Stomach (tissue), 9 donors: ENCODE measurements around the gene AUTS2. TPM values are rescaled to one million over a fixed set of nuclear protein-coding genes. Genes with fewer than 3 reads are reported as not detected.

Experiments
- DNase-seq, 2 donors: peaks; one replicate each; pipeline versions ENCODE4 v3.0.0 to v3.0.0-alpha.2; 2013 to 2019
- H3K27ac ChIP-seq, 5 donors: fragments of 200-600 bp in 4 of 5; sonication (generic) in 4 of 5; one replicate each; pipeline ENCODE4 v1.5.1; 2013 to 2019; ENCODE audit warnings: mild to moderate bottlenecking in 1 of 5, moderate library complexity in 1 of 5
- H3K27me3 ChIP-seq, 3 donors: fragments of 200-600 bp; sonication (generic); one replicate each; pipeline ENCODE4 v1.5.1; 2017 to 2019; ENCODE audit warnings: mixed run types in 1 of 3
- H3K36me3 ChIP-seq, 4 donors: fragments of 200-600 bp; sonication (generic); 1 replicate in 3 of 4; 2 replicates in 1 of 4; pipeline ENCODE4 v1.5.1; 2016 to 2019
- H3K4me1 ChIP-seq, 4 donors: fragments of 200-600 bp; sonication (generic); one replicate each; pipeline ENCODE4 v1.5.1; 2016 to 2019
- H3K4me3 ChIP-seq, 4 donors: fragments of 200-600 bp; sonication (generic) in 3 of 4; one replicate each; pipeline ENCODE4 v1.5.1; 2016 to 2019; ENCODE audit warnings: mild to moderate bottlenecking in 1 of 4
- H3K9me3 ChIP-seq, 4 donors: fragments of 200-600 bp; sonication (generic); one replicate each; pipeline ENCODE4 v1.5.1; 2016 to 2019
- CTCF ChIP-seq, 7 experiments: fragments of 450-650 bp in 4 of 7; fragments of 200-600 bp in 3 of 7; sonication (generic) in 3 of 7; IDR thresholded peaks; one replicate each; pipeline ENCODE4 v1.5.1; 2016 to 2019; ENCODE audit warnings: antibody characterized with exemption in 7 of 7, control low read depth in 2 of 7, mild to moderate bottlenecking in 1 of 7
- EP300 ChIP-seq: sonication (generic); formaldehyde crosslinking; IDR thresholded peaks from one replicate; pipeline ENCODE4 v1.6.1; 2017; ENCODE audit warnings: antibody characterized with exemption
- POLR2A ChIP-seq, 4 donors: fragments of 450-650 bp; IDR thresholded peaks; one replicate each; pipeline ENCODE4 v1.6.1; 2016; ENCODE audit warnings: antibody characterized with exemption in 4 of 4, control low read depth in 2 of 4, mild to moderate bottlenecking in 1 of 4, moderate library complexity in 1 of 4
- POLR2AphosphoS5 ChIP-seq, 3 donors: sonication (generic); formaldehyde crosslinking; IDR thresholded peaks; one replicate each; pipeline ENCODE4 v1.6.1; 2016; ENCODE audit warnings: antibody characterized with exemption in 3 of 3
- WGBS, 5 donors: extraction: QIAGEN DNeasy Blood & Tissue Kit in 3 of 5; methylation state at CpG; one replicate each; pipeline versions ENCODE4 v1.1.5 to v1.1.7; 2013 to 2018; 5-methylcytosine and 5-hydroxymethylcytosine counted together
- intact Hi-C: fragments of 100-400 bp; cut with DNase I; formaldehyde crosslinking; loops from one replicate; pipeline ENCODE4 v1.15.1; 2023; ENCODE audit warnings: low total_unique reads
- polyA plus RNA-seq, 3 donors: library from polyadenylated mRNA; stranded (reverse); fragments of 200-250 nt; gene quantifications; one replicate each; pipeline ENCODE4 v1.2.3, GENCODE V29; 2013
- total RNA-seq, 5 donors: library from RNA; depleted of rRNA; stranded (reverse); fragments of >200 nt; gene quantifications; one replicate each; pipeline versions ENCODE4 v1.1.0 to v1.2.3, GENCODE V29; 2014 to 2016
- donor health status: healthy with polysubstance abuse.
- donor health status: Bipolar disorder and iron deficiency.
- donor health status: healthy.

Gene AUTS2
- total and polyA plus RNA-seq, 8 donors, result 3.8 to 90.3 (median 38.1) TPM

DNA sequence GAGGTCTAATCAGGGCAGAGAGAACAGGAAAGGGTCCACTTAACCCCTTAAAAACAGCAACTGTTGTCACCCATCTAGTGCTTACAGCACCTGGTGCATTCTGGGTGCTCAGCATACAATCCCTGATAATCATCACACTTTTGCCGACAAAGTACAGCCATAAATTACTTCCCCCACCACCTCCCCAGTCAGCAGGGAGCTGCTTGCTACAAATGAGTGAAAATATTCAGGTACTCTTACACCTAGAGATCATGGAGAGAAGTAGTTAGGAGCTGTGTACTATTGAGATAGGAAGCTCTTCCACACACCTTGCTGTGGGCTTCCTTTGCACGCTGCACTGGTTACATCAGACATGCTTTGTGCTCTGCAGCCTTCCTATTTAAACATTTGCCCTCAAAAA, 810.2 kb downstream of the AUTS2 start:
- no peaks in the 10 kb centered on the region for H3K9me3 ChIP-seq
- DNase-seq, result no peak
- TF ChIP-seq EP300 (no peak), POLR2A (IDR thresholded peaks at IDR 0.05) (no peak), POLR2AphosphoS5 (IDR thresholded peaks at IDR 0.05) (no peak), CTCF (IDR thresholded peaks at IDR 0.05) (no peak)
- no peak overlapping the region for H3K27ac ChIP-seq
- no peaks in the 10 kb centered on the region for H3K36me3 ChIP-seq
- no peaks in the 10 kb centered on the region for H3K4me1 ChIP-seq
- intact Hi-C loops, result no loop called here
- H3K27me3 ChIP-seq, result no peaks in the 10 kb centered on the region
- 77 to 83% (median 79%) methylated on average over 2 of the region's 2 CpGs for WGBS, 5 donors
- no peak overlapping the region for H3K4me3 ChIP-seq

DNA sequence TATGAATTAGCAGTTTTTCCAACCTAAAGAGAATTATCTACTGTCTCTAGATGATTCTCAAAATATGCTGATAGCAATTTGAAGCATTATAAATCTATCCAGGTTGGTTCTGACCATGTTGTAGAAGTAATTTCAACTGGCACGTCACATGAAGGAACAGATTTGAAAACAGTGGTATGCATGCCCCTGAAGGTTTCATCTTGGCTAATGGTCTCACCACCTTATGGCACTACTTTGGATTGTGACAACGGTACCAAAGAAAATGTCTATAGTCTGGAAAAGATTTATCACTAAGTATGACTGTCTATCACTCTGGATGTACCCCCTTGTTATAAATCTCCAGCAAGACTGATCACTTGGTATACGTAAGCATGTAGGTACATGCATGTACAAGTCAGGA, 810.6 kb downstream of the AUTS2 start:
- DNase-seq, result no peak
- Histone ChIP-seq H3K4me3 (no peak overlapping the region), H3K4me1 (no peaks in the 10 kb centered on the region), H3K27me3 (no peaks in the 10 kb centered on the region), H3K36me3 (no peaks in the 10 kb centered on the region), H3K27ac (no peak overlapping the region), H3K9me3 (no peaks in the 10 kb centered on the region)
- TF ChIP-seq POLR2AphosphoS5 (IDR thresholded peaks at IDR 0.05), result no peak
- WGBS, 5 donors, result 88 to 99% (median 95%) methylated on average over 3 of the region's 3 CpGs
- intact Hi-C loops, result no loop called here

GRCh38 chr7:70410134-70410750, 812.0 kb downstream of the AUTS2 start:
- H3K4me3 ChIP-seq, result no peak overlapping the region
- TF ChIP-seq CTCF (IDR thresholded peaks at IDR 0.05) (no peak), EP300 (no peak), POLR2AphosphoS5 (IDR thresholded peaks at IDR 0.05) (no peak), POLR2A (IDR thresholded peaks at IDR 0.05) (no peak)
- H3K4me1 ChIP-seq, result no peaks in the 10 kb centered on the region
- intact Hi-C loops, result no loop called here
- DNase-seq, result no peak
- 94 to 98% (median 97%) methylated on average over 8 of the region's 8 CpGs for WGBS, 5 donors
- no peaks in the 10 kb centered on the region for H3K9me3 ChIP-seq
- H3K27me3 ChIP-seq, result no peaks in the 10 kb centered on the region
- H3K36me3 ChIP-seq, result no peaks in the 10 kb centered on the region
- no peak overlapping the region for H3K27ac ChIP-seq

- no peaks in the 10 kb centered on the region for H3K27me3 ChIP-seq
- no peaks in the 10 kb centered on the region for H3K4me1 ChIP-seq
- no peak for DNase-seq
- 85 to 94% (median 93%) methylated on average over 6 of the region's 6 CpGs for WGBS, 5 donors
- TF ChIP-seq POLR2AphosphoS5 (IDR thresholded peaks at IDR 0.05) (no peak), EP300 (no peak), POLR2A (IDR thresholded peaks at IDR 0.05) (no peak), CTCF (IDR thresholded peaks at IDR 0.05) (no peak)
- no peaks in the 10 kb centered on the region for H3K9me3 ChIP-seq
- H3K27ac ChIP-seq, result no peak overlapping the region
- intact Hi-C loops, result no loop called here
- H3K4me3 ChIP-seq, result no peak overlapping the region
- H3K36me3 ChIP-seq, result no peaks in the 10 kb centered on the region
Observed at GRCh38 chr7:70414368-70414767, 816.1 kb downstream of the AUTS2 start.

DNA sequence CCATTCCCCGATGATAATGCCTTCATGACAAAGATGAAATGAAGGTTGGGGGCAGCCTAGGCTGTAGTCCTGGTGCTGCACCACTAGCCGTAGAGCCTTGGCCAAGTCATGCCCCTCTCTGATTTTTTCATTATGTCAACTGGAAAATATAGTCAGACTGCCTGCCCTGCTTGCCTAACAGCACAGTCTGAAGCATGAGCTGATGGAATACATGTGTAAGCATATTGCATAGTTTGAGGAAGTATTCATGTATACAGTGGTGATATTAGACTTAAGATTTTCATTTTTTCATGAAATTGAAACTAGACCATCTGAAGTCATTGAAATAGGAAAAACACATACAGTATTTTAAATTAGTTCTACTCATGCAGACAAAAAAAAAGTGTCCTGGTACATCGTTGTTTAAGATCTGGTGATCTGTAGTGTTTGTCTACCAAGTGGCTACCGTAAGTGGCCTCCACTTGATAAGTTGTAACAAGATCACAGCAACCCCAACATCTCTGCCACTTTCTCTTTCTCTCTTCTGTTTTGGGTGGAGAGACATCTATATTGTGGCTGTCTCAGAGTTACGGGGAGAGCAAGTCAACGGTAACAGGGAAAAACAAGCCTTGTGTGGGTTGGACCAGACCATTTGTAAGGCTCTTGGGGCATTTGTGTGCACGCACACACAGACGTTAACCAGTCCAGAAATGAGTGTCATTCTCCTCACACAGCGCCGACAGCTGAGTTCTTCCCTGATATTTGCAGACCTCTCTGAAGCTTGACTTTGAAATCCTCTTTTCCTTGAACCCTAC, 817.1 kb downstream of the AUTS2 start:
- H3K27ac ChIP-seq, result no peak overlapping the region
- TF ChIP-seq CTCF (IDR thresholded peaks at IDR 0.05) (no peak), POLR2AphosphoS5 (IDR thresholded peaks at IDR 0.05) (no peak), EP300 (no peak), POLR2A (IDR thresholded peaks at IDR 0.05) (no peak)
- intact Hi-C loops, result no loop called here
- DNase-seq, result no peak
- 91 to 97% (median 95%) methylated on average over 10 of the region's 10 CpGs for WGBS, 5 donors
- no peaks in the 10 kb centered on the region for H3K27me3 ChIP-seq
- no peak overlapping the region for H3K4me3 ChIP-seq
- H3K36me3 ChIP-seq, result no peaks in the 10 kb centered on the region
- no peaks in the 10 kb centered on the region for H3K4me1 ChIP-seq
- no peaks in the 10 kb centered on the region for H3K9me3 ChIP-seq
